SK-MEL-5 (cell line): ENCODE results near the gene EEF1G. TPM values are rescaled to one million over a fixed set of nuclear protein-coding genes. Genes with fewer than 3 reads are reported as not detected.

Experiments
- DNase-seq: peaks from one replicate; pipeline ENCODE4 v3.0.0-alpha.2; 2016; ENCODE audit warnings: low read depth, low spot score
- in situ Hi-C: cut with HindIII; loops from 2 replicates; pipeline ENCODE4 v1.10.0; 2016; ENCODE audit warnings: low sequenced_read_pairs, high pct_unique_total_duplicates, low pct_unique_long_range_greater_than_20kb
- total RNA-seq: library from RNA; depleted of rRNA; stranded (reverse); fragments of >200 nt; shearing (Covaris generic); gene quantifications from 2 replicates; pipeline ENCODE4 v1.2.3, GENCODE V29; 2014

The EEF1G gene
- total RNA-seq, 1 experiment from 2014 or later: 1,643 TPM

- DNase-seq: no peak
- in situ Hi-C loops: no loop called here
Measured at GRCh38 chr11:62605467-62605866, 31.8 kb upstream of the EEF1G start.

GRCh38 chr11:62604460-62605120 lies 30.9 kb upstream of the EEF1G start:
- DNase-seq: no peak
- in situ Hi-C loops: no loop called here

GRCh38 chr11:62603776-62604299 lies 30.1 kb upstream of the EEF1G start:
- DNase-seq: no peak
- in situ Hi-C loops: no loop called here

- DNase-seq: no peak
- in situ Hi-C loops: no loop called here
Measured at GRCh38 chr11:62603072-62603408, 29.3 kb upstream of the EEF1G start.

GRCh38 chr11:62602141-62603071 lies 28.7 kb upstream of the EEF1G start:
- DNase-seq: no peak
- in situ Hi-C loops: no loop called here

GRCh38 chr11:62601372-62602140 lies 27.9 kb upstream of the EEF1G start, which contains the start of gene MTA2:
MTA2 (minus strand) TSS chr11:62601865; CDS start chr11:62601450, 415 bp downstream.
- in situ Hi-C loops: no loop called here

GRCh38 chr11:62601122-62601371 lies 27.4 kb upstream of the EEF1G start:
- no peak for DNase-seq
- in situ Hi-C loops: no loop called here

More at GRCh38 chr11:62601372-62602140, 27.9 kb upstream of the EEF1G start, which contains the start of gene MTA2:
- DNase-seq: peak; percentile 95

GRCh38 chr11:62600367-62601121 lies 26.9 kb upstream of the EEF1G start:
- no peak for DNase-seq
- in situ Hi-C loops: no loop called here

- in situ Hi-C loops: no loop called here
Measured at GRCh38 chr11:62599901-62600300, 26.2 kb upstream of the EEF1G start.

GRCh38 chr11:62599069-62599696 lies 25.5 kb upstream of the EEF1G start:
- in situ Hi-C loops: no loop called here
- peak; percentile 97 for DNase-seq

More at GRCh38 chr11:62599901-62600300, 26.2 kb upstream of the EEF1G start:
- no peak for DNase-seq

GRCh38 chr11:62595124-62595523 lies 21.4 kb upstream of the EEF1G start:
- no peak for DNase-seq
- in situ Hi-C loops: no loop called here

GRCh38 chr11:62593434-62594044 lies 19.8 kb upstream of the EEF1G start:
- in situ Hi-C loops: no loop called here
- DNase-seq: peak; percentile 81

GRCh38 chr11:62592989-62593421 lies 19.3 kb upstream of the EEF1G start:
- in situ Hi-C loops: no loop called here
- DNase-seq: no peak

GRCh38 chr11:62592146-62592815 lies 18.6 kb upstream of the EEF1G start:
- in situ Hi-C loops: no loop called here
- no peak for DNase-seq

GRCh38 chr11:62591448-62592145 lies 17.9 kb upstream of the EEF1G start, which contains the start of gene TUT1:
TUT1 (minus strand) TSS chr11:62591523; CDS start chr11:62591485, 38 bp downstream.
- DNase-seq: peak; percentile 97
- in situ Hi-C loops: no loop called here
